SK-N-SH treated with all-trans-retinoic acid at 6 μM for 48 hours (cell line): ENCODE measurements around the gene KRT74.

ENCODE experiments used
- ATAC-seq: fragments of 200-7000 bp; cut with Tn5 transposase; 3 replicates; pipeline ENCODE4 v1.9.1; 2020; ENCODE audit warnings: mild to moderate bottlenecking, moderate library complexity
- BACH2 ChIP-seq: fragments of 250-450 bp; sonication (Bioruptor Pico); IDR thresholded peaks from 2 replicates; pipeline ENCODE4 v1.9.0; 2021; ENCODE audit warnings: mild to moderate bottlenecking, borderline replicate concordance
- CSDC2 ChIP-seq: fragments of 250-450 bp; sonication (Bioruptor Pico); IDR thresholded peaks from 2 replicates; pipeline ENCODE4 v1.5.0; 2020; ENCODE audit warnings: mild to moderate bottlenecking, moderate library complexity
- ESRRG ChIP-seq: fragments of 250-450 bp; sonication (Bioruptor Pico); IDR thresholded peaks from 2 replicates; pipeline ENCODE4 v1.6.1; 2021; ENCODE audit warnings: mild to moderate bottlenecking
- GLIS3 ChIP-seq: fragments of 250-450 bp; sonication (Bioruptor Pico); IDR thresholded peaks from 2 replicates; pipeline ENCODE4 v1.5.0; 2020; ENCODE audit warnings: mild to moderate bottlenecking, moderate library complexity
- ISL1 ChIP-seq: fragments of 250-450 bp; sonication (Bioruptor Pico); IDR thresholded peaks from 2 replicates; pipeline ENCODE4 v2.1.2; 2022; ENCODE audit warnings: mild to moderate bottlenecking, moderate library complexity
- OSR1 ChIP-seq: fragments of 250-450 bp; sonication (Bioruptor Pico); IDR thresholded peaks from 2 replicates; pipeline ENCODE4 v1.8.0; 2022; ENCODE audit warnings: moderate library complexity, mild to moderate bottlenecking, inconsistent platforms
- PPARA ChIP-seq: fragments of 250-450 bp; sonication (Bioruptor Pico); IDR thresholded peaks from 2 replicates; pipeline ENCODE4 v1.5.0; 2020; ENCODE audit warnings: mild to moderate bottlenecking, borderline replicate concordance
- RARB ChIP-seq: fragments of 250-450 bp; sonication (Bioruptor Pico); IDR thresholded peaks from 2 replicates; pipeline ENCODE4 v1.8.0; 2021; ENCODE audit warnings: mild to moderate bottlenecking, moderate library complexity
- SNAI2 ChIP-seq: fragments of 250-450 bp; sonication (Bioruptor Pico); IDR thresholded peaks from 2 replicates; pipeline ENCODE4 v1.5.0; 2020; ENCODE audit warnings: mild to moderate bottlenecking, moderate library complexity
- TCF4 ChIP-seq: fragments of 250-450 bp; sonication (Bioruptor Pico); IDR thresholded peaks from 2 replicates; pipeline ENCODE4 v1.8.0; 2021; ENCODE audit warnings: mild to moderate bottlenecking, moderate library complexity, borderline replicate concordance
- TOX ChIP-seq: fragments of 250-450 bp; sonication (Bioruptor Pico); IDR thresholded peaks from 2 replicates; pipeline ENCODE4 v1.8.0; 2021; ENCODE audit warnings: mild to moderate bottlenecking, moderate library complexity, borderline replicate concordance
- ZC3H10 ChIP-seq: fragments of 250-450 bp; sonication (Bioruptor Pico); IDR thresholded peaks from 2 replicates; pipeline ENCODE4 v1.5.1; 2021; ENCODE audit warnings: mild to moderate bottlenecking, moderate library complexity
- ZFP3 ChIP-seq: fragments of 250-450 bp; sonication (Bioruptor Pico); IDR thresholded peaks from 2 replicates; pipeline ENCODE4 v1.5.0; 2020; ENCODE audit warnings: mild to moderate bottlenecking, moderate library complexity
- ZFP30 ChIP-seq: fragments of 450-650 bp; formaldehyde crosslinking; IDR thresholded peaks from 2 replicates; pipeline ENCODE4 v1.5.0; 2022; ENCODE audit warnings: mild to moderate bottlenecking, moderate library complexity
- ZNF565 ChIP-seq: fragments of 450-650 bp; formaldehyde crosslinking; conservative IDR thresholded peaks from 2 replicates; pipeline ENCODE4 v1.5.0; 2020; ENCODE audit warnings: low read depth, mild to moderate bottlenecking, moderate library complexity
- ZNF70 ChIP-seq: fragments of 450-650 bp; formaldehyde crosslinking; IDR thresholded peaks from 2 replicates; pipeline ENCODE4 v1.5.0; 2020; ENCODE audit warnings: mild to moderate bottlenecking, moderate library complexity
- ZNF8 ChIP-seq: fragments of 450-650 bp; formaldehyde crosslinking; IDR thresholded peaks from 2 replicates; pipeline ENCODE4 v1.5.0; 2020; ENCODE audit warnings: mild to moderate bottlenecking, moderate library complexity
- TF ChIP-seq, protein P1 (sequence below): fragments of 250-450 bp; sonication (Bioruptor Pico); IDR thresholded peaks from 2 replicates; pipeline ENCODE4 v1.8.0; 2021; ENCODE audit warnings: low read depth, mild to moderate bottlenecking, moderate library complexity, borderline replicate concordance
- TF ChIP-seq, protein P2 (sequence below): fragments of 250-450 bp; sonication (Bioruptor Pico); IDR thresholded peaks from 2 replicates; pipeline ENCODE4 v1.5.1; 2021; ENCODE audit warnings: mild to moderate bottlenecking, moderate library complexity
- TF ChIP-seq, protein P3 (sequence below): fragments of 250-450 bp; sonication (Bioruptor Pico); IDR thresholded peaks from 2 replicates; pipeline ENCODE4 v1.8.0; 2020; ENCODE audit warnings: mild to moderate bottlenecking, moderate library complexity, borderline replicate concordance
- TF ChIP-seq, protein P4 (sequence below): fragments of 250-450 bp; sonication (Bioruptor Pico); IDR thresholded peaks from 2 replicates; pipeline ENCODE4 v1.5.0; 2020; ENCODE audit warnings: mild to moderate bottlenecking, moderate library complexity

KRT74 gene

DNA sequence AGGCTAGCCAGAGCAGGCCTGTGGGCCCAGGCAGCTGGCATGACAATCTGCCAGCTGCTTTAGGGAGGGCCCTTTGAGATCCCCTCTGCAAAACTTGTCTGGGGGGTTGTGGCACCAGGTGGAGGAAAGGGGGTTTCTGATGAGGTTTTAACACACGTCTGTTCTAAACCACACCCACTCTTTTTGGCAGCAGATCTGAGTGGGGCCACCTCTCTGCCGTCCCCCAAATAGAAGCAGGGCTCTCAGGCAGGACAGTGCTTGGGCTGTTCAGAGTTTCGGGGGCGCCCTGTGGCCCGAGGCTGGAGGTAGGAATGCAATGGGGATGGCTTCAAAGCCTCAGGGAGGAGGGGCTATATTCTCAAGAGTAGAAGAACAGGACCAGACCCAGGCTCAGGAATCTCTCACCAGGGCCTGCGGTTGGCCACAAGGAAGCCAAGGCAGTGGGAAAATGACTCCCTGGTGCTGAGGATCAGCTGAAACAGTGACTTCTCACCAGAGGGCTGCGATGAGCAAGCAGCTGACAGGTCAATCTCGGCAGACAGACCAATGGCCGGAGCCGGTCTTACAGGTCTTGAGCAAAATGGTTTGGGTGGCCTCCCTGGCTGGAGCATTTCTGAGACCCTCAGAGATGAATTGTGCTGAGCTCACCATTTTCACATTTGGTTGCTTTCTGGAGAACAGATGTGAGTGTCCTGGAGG is 51.9 kb downstream of the KRT74 start:
- no peak for TF ChIP-seq RARB (CRISPR knock-in tag)
- TF ChIP-seq ZC3H10 (CRISPR knock-in tag): no peak
- no peak for TF ChIP-seq ZNF565 (CRISPR knock-in tag)
- TF ChIP-seq, all 23 proteins: peak for 0
- no peak for ATAC-seq

DNA sequence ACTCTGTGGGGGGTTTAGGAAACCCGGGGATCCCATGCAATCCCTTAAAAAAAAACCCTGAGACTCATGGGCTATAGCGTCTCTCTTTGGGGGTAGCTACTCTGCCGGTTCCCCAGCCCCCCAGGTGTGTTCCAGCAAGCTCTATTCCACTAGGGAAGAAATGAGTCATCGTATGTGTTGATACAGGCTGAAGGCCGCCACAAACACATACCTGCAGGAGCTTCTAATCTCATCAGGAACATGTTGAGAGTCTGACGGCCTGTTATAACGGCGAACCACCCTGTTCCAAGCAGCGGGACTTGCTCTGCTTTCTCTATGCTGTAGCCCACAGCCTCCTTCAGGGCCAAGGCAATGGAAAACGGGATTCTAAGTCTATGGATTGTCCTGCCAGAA is 52.5 kb downstream of the KRT74 start:
- ATAC-seq: no peak
- TF ChIP-seq, protein P1, sequence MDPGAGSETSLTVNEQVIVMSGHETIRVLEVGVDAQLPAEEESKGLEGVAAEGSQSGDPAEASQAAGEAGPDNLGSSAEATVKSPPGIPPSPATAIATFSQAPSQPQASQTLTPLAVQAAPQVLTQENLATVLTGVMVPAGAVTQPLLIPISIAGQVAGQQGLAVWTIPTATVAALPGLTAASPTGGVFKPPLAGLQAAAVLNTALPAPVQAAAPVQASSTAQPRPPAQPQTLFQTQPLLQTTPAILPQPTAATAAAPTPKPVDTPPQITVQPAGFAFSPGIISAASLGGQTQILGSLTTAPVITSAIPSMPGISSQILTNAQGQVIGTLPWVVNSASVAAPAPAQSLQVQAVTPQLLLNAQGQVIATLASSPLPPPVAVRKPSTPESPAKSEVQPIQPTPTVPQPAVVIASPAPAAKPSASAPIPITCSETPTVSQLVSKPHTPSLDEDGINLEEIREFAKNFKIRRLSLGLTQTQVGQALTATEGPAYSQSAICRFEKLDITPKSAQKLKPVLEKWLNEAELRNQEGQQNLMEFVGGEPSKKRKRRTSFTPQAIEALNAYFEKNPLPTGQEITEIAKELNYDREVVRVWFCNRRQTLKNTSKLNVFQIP: no peak
- no peak for TF ChIP-seq OSR1 (CRISPR knock-in tag)
- TF ChIP-seq GLIS3 (CRISPR knock-in tag): no peak
- TF ChIP-seq ZNF565 (CRISPR knock-in tag): no peak
- TF ChIP-seq ZNF70 (CRISPR knock-in tag): no peak
- TF ChIP-seq, protein P2, sequence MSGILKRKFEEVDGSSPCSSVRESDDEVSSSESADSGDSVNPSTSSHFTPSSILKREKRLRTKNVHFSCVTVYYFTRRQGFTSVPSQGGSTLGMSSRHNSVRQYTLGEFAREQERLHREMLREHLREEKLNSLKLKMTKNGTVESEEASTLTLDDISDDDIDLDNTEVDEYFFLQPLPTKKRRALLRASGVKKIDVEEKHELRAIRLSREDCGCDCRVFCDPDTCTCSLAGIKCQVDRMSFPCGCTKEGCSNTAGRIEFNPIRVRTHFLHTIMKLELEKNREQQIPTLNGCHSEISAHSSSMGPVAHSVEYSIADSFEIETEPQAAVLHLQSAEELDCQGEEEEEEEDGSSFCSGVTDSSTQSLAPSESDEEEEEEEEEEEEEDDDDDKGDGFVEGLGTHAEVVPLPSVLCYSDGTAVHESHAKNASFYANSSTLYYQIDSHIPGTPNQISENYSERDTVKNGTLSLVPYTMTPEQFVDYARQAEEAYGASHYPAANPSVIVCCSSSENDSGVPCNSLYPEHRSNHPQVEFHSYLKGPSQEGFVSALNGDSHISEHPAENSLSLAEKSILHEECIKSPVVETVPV: no peak
- TF ChIP-seq, protein P3, sequence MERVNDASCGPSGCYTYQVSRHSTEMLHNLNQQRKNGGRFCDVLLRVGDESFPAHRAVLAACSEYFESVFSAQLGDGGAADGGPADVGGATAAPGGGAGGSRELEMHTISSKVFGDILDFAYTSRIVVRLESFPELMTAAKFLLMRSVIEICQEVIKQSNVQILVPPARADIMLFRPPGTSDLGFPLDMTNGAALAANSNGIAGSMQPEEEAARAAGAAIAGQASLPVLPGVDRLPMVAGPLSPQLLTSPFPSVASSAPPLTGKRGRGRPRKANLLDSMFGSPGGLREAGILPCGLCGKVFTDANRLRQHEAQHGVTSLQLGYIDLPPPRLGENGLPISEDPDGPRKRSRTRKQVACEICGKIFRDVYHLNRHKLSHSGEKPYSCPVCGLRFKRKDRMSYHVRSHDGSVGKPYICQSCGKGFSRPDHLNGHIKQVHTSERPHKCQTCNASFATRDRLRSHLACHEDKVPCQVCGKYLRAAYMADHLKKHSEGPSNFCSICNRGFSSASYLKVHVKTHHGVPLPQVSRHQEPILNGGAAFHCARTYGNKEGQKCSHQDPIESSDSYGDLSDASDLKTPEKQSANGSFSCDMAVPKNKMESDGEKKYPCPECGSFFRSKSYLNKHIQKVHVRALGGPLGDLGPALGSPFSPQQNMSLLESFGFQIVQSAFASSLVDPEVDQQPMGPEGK (CRISPR knock-in tag): no peak
- no peak for TF ChIP-seq CSDC2
- no peak for TF ChIP-seq ZNF8 (CRISPR knock-in tag)
- no peak for TF ChIP-seq ISL1 (CRISPR knock-in tag)
- TF ChIP-seq BACH2 (CRISPR knock-in tag): no peak
- no peak for TF ChIP-seq TCF4
- no peak for TF ChIP-seq TOX
- TF ChIP-seq, protein P4, sequence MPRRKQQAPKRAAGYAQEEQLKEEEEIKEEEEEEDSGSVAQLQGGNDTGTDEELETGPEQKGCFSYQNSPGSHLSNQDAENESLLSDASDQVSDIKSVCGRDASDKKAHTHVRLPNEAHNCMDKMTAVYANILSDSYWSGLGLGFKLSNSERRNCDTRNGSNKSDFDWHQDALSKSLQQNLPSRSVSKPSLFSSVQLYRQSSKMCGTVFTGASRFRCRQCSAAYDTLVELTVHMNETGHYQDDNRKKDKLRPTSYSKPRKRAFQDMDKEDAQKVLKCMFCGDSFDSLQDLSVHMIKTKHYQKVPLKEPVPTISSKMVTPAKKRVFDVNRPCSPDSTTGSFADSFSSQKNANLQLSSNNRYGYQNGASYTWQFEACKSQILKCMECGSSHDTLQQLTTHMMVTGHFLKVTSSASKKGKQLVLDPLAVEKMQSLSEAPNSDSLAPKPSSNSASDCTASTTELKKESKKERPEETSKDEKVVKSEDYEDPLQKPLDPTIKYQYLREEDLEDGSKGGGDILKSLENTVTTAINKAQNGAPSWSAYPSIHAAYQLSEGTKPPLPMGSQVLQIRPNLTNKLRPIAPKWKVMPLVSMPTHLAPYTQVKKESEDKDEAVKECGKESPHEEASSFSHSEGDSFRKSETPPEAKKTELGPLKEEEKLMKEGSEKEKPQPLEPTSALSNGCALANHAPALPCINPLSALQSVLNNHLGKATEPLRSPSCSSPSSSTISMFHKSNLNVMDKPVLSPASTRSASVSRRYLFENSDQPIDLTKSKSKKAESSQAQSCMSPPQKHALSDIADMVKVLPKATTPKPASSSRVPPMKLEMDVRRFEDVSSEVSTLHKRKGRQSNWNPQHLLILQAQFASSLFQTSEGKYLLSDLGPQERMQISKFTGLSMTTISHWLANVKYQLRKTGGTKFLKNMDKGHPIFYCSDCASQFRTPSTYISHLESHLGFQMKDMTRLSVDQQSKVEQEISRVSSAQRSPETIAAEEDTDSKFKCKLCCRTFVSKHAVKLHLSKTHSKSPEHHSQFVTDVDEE (CRISPR knock-in tag): no peak
- TF ChIP-seq SNAI2 (CRISPR knock-in tag): no peak
- no peak for TF ChIP-seq ZFP3 (CRISPR knock-in tag)

DNA sequence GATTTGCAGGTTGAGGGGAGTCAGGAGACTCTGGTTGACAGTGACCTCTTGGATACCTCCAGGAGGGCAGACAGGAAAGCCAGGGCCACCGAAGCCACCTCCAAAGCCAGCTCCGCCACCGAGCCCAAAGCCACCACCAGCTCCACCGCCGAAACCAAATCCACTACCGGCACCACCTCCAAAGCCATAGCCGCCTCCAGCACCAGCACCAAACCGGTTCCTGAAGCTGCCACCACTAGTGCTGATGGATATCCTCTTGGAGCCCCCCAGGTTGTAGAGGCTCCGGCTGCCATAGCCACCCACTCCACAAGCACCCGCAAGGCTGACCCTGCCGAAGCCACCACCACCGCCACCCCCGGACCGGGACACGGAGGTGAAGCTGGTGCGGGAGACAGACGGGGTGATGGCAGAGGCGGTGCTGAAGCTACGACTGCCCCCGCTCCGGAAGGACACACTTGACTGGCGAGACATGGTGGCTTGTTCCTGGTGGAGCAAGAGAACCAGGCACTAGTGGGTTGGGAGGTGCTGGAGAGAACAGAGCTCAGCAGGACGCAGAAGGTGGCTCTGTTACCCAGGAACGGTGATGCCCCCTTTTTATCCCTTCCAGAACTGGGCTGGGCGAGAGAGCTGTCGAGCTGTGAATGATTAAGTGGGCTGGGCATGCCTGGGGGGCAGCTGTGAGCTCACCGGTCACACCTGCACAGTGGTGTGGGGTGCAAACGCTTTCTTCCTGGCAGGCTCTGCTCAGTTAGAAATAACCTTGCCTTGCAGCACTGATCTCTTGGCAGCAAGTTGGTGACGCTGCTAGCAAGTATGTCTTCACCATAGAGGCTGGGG is 53.6 kb downstream of the KRT74 start, which contains the start of gene KRT5:
Gene KRT5, minus strand, starts transcription at position 569 of the 837 bp plus-strand sequence. Its CDS starts 98 bp downstream, at position 471.
- no peak for TF ChIP-seq ZFP30 (CRISPR knock-in tag)
- TF ChIP-seq ZNF70 (CRISPR knock-in tag): no peak
- no peak for TF ChIP-seq ZNF565 (CRISPR knock-in tag)
- TF ChIP-seq, protein P2: no peak
- TF ChIP-seq CSDC2: no peak
- TF ChIP-seq SNAI2 (CRISPR knock-in tag): no peak
- no peak for TF ChIP-seq TOX
- TF ChIP-seq, protein P3 (CRISPR knock-in tag): no peak
- no peak for TF ChIP-seq ESRRG (CRISPR knock-in tag)
- TF ChIP-seq PPARA (CRISPR knock-in tag): no peak
- TF ChIP-seq GLIS3 (CRISPR knock-in tag): no peak
- TF ChIP-seq, protein P1: no peak
- no peak for ATAC-seq
